NOMO-1 treated with dmso at 0.1 percent for 144 hours (cell line): ENCODE results near the gene JCHAIN.
"Not testable (repeated sequence)": the region's sequence is repeated elsewhere in the genome, so short reads cannot be mapped to it uniquely, and the experiment has no call there.

ENCODE experiments used
- DNase-seq: peaks from one replicate; lab custom pipeline; 2025; ENCODE audit not compliant: unreplicated experiment; lab: John Stamatoyannopoulos, UW

Gene JCHAIN

GRCh38 chr4:70666369-70666768 lies at the start of gene JCHAIN:
Gene JCHAIN (minus strand): TSS chr4:70666508. CDS start chr4:70666490, 18 bp downstream.
- DNase-seq, result no peak

GRCh38 chr4:70715097-70715496 lies 48.8 kb upstream of the JCHAIN start:
- no peak for DNase-seq

DNA sequence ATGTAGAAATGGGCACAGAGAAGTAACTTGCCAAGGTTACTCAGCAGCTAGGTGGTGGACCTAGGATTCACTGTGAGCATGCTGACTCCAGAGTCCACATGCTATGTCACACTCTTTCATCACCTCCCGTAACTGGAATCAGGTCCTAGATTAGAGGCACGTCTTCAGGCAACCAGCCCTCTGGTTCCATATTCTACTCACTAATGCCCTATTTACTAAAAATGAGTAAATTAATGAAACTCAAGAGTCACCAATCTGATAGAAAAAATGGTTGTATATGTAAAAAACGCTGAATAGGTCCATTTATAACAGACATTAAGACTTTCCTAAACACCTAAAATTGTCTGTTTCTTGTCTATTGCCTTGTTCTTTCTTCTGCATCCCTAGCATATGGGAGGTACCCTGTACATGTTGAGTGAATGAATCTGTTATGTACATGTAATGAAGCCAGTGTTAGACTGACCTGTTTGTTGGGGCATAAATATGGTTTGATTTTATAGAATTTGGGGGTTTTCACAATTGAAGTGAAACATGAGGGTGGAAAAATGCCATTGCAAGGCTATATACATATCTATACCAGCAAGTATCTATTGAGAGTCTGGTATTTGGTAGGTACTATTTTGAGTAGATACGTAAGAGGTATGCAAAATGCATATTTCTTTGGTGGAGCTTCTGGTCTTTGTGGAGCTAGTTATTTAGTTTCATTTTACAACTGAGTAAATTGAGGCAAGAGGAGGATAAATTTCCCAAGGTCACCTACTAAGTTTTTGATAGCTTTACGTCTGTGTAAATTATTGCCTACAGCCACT lies 48.0 kb upstream of the JCHAIN start:
- peak; percentile 15 for DNase-seq

GRCh38 chr4:70713453-70714078 lies 47.3 kb upstream of the JCHAIN start:
- peak; percentile 57 for DNase-seq

DNA sequence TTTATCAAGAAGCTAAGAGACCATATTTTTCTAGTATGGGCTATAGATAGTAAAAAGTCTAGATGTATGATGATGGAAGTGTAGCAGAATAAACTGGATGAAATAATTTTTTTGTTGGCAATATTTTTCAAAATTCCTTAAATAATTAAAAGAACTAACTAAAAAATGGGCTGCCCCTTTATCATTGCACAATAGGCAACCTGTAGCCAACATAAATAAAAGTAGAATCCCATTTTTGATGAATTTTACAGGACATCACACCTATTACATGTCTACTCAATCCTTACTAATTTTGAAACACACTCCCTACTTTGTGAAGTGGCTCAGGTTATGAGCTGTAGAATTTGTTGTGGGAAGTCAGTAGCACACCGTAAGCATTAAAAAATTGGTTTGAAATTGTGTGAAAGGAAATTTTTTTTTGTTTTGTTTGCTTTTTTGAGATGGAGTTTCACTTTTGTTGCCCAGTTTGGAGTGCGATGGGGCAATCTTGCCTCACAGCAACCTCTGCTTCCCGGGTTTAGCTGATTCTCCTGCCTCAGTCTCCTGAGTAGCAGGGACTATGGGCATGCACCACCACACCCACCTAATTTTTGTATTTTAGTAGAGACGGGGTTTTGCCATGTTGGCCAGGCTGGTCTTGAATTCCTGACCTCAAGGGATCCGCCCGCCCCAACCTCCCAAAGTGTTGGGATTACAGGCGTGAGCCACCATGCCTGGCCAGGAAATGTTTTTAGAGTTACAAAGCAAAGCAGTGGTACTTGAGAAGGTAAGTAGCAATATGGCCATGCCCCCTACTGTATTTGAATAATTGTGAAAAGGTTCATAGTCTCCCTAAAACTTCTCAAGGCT lies 46.5 kb upstream of the JCHAIN start:
- DNase-seq, result no peak

DNA sequence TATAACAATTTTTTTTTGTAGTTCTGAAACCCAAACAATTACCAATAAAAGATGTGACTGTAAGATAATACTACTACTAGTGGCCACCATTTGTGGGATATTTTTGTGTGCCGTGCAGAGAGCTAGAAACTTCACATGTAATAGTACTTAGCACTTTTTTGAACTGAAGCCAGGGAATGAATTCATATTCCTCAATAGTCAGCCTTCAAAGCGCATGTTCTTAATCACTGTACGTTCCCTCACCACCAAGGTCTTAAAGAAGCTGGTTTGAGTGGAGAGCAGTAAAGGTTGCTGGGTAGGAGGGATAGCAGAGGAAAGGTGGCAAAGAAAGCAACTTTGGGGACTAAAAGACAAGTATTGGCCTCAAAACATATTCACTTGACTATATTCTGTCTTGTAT lies 45.8 kb upstream of the JCHAIN start:
- no peak for DNase-seq

GRCh38 chr4:70711599-70711998 lies 45.3 kb upstream of the JCHAIN start:
- DNase-seq, result no peak

- no peak for DNase-seq
Measured at GRCh38 chr4:70709611-70710205, 43.4 kb upstream of the JCHAIN start.

DNA sequence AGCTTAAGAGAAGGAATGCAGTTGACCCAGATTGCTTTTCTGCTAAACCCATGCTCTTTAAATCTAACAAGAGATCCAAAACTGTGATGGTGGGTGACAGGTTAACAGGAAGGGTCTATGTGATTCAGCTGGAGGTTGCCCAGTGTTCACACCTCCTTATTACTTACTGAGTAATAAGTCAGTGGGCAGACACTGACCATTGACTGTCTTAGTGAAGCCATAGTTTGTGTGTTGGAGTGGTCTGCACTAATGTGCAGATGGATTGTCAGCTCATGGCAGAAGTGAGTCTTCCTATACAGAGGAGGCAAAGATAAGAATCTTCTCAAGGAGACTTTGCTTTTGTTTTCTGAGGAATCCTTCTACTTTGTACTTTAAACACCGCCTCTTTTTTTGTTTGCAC lies 40.2 kb upstream of the JCHAIN start:
- DNase-seq, result no peak

DNA sequence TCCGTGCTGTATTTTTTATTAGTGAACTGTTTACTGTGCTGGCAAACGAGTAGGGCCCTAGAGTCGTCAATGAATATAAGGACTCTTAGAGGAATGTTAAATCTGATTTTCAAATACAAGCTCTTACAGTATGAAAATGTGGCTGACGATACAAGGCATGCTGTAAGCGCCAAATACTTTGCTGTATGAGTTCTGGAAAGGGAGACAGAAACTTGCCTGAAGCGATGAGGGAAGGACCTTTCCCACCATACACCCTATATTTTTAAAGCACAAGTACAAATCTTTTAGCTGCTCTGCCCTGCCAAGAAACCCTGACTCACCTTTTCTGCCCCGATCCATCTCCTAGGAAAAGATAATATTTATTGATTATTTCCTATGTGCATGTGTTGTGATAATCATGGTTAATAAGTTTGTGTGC lies 39.7 kb upstream of the JCHAIN start:
- no peak for DNase-seq

DNA sequence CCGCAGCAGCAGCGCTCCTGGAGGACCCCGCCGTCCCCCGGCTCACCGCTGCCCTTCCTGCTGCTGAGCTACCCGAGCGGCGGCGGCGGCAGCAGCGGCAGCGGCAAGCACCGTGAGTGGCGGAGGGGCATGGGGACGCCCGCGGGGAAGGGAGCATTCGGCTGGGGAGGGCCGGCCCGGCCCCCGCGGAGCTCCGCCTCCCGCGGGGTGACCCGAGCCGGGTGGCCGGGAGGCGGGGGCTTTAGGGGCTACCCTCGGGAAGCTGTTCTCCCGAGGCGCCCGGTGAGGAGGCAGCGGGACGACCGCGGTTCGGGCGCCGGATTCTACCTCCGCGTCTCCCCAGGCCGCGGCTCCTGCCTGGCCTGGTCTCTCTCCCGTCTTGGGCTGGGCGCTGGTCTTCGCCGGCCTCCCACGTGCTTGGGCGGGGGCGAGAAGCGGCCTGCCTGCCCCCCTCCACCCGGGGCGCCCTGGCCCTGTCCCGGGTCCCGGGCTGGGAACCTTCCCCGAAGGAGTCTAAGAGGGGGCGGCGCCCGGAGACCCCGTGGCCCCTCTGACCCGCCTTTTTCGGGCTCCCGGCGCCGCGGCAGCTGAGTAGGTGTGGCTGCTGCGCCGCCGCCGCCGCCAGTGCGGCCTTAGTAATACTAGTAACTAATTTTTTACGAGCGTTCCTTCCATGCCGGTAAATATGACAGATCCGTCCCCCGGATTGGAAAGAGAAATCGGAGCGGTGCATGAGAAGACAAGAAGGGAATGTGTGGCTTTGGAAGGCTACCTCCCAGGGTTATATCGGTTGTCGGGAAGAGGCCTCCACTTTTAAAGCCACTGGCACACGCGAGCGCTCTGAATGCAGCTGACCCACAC lies 39.1 kb upstream of the JCHAIN start:
- DNase-seq, result peak; percentile 46

GRCh38 chr4:70704931-70705182 lies 38.5 kb upstream of the JCHAIN start:
- DNase-seq, result no peak

- DNase-seq, result peak; percentile 49
Measured at GRCh38 chr4:70704215-70704930, 38.1 kb upstream of the JCHAIN start.

DNA sequence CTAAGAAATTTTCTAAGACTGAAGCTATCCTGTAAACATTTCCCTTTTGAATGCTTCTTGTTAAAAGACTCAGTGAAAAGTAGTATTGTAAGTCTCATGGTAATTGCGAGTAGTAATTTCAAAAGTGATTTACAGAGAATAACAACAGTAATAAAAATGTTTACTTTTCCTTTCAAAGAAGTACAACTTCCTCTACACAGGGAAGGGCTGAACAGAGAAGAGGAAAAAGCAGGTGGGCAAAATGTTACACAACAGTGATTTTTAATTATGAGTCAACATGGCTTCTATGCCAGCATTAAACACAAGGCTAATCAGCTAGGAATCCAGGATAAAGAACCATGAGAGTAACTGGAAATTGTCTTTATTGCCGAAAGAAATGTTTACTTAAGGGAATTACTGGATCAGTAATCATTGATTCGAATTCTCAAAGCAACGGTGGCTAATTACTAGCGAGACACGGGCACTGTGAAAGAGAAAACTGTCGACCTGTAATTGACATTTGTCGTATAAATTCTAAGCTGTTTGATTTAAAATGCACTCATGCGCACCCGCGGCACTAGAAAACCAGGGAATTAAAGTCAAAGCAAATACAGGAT lies 37.4 kb upstream of the JCHAIN start:
- no peak for DNase-seq

- DNase-seq, result not testable (repeated sequence)
Measured at GRCh38 chr4:70702592-70702991, 36.3 kb upstream of the JCHAIN start.

DNA sequence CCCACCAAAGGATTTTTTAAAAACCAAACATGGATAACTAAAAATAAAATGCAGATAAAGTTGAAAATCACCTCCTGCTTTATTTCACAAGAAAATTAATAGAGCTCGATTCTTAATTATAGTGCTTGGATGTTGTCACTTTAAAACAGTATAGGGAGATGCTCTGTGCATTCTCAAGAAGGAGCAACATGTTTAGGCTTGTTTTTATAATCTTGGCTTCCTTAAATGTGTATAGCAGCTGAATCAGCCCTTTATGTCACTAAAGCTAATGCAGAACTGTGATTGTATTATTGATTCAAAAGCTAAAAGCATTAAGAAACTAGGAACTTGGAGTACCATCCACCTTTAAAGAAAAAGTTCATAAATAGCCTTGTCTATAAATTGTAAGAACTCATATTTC lies 35.0 kb upstream of the JCHAIN start:
- DNase-seq, result no peak

DNA sequence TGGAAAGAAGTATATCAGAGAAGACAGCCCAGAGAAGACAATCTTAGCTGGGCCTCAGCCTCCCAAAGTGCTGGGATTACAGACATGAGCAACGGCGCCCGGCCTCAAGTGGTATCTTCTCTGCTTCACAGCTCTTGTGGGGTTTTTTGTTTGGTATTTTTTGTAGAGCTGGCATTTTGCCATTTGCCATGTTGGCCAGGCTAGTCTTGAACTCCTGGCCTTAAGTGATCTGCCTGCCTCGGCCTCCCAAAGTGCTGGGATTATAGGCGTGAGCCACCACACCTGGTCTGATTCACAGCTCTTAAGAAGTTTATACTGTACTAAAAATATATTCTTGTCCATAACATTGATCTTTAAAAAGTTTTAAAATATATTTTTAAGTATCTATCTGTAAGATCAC lies 34.4 kb upstream of the JCHAIN start:
- no peak for DNase-seq

DNA sequence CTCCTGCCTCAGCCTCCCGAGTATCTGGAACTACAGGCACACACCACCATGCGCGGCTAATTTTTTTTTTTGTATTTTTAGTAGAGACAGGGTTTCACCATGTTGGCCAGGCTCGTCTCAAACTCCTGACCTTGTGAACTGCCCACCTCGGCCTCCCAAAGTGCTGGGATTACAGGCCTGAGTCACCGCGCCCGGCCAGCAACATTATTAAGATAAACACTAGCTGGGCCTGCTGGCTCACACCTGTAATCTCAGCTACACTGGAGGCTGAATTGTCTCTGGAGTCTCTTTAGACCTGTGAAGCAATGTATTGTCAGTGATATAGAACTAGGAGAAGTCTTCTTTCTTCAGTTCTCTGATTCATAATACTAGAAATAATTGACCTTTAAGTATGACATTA lies 32.1 kb upstream of the JCHAIN start:
- not testable (repeated sequence) for DNase-seq

GRCh38 chr4:70694633-70695032 lies 28.3 kb upstream of the JCHAIN start:
- DNase-seq, result not testable (repeated sequence)

- DNase-seq, result peak; percentile 22
Measured at GRCh38 chr4:70691661-70692060, 25.4 kb upstream of the JCHAIN start.
